IMR-90 (cell line): ENCODE measurements around the gene SLC25A12. TPM values are rescaled to one million over a fixed set of nuclear protein-coding genes. Genes with fewer than 3 reads are reported as not detected.

ENCODE experiments used
- ATAC-seq: fragments of 200-7000 bp; cut with Tn5 transposase; 2 replicates; pipeline ENCODE4 v1.9.1; 2020; ENCODE audit warnings: low read depth, mild to moderate bottlenecking, moderate library complexity
- BruUV-seq: library from RNA; stranded (reverse); fragments of 400-500 nt; replicated peaks from 2 replicates; lab custom pipeline; 2021; lab: Mats Ljungman, UMichigan
- CTCF ChIA-PET: fragments of 300-600 bp; formaldehyde crosslinking; extraction: SDS; loops from one replicate; lab custom pipeline; 2021; ENCODE audit warnings: antibody characterized with exemption; lab: Yijun Ruan, JAX
- POLR2A ChIA-PET: fragments of 300-600 bp; sonication (Branson Sonifier 250); formaldehyde crosslinking; loops from one replicate; lab custom pipeline; 2022; ENCODE audit warnings: antibody characterized with exemption; ENCODE audit not compliant: unreplicated experiment; lab: Charles Lee
- DNase-seq: peaks from one replicate; pipeline ENCODE4 v3.0.0; 2013
- H2AFZ ChIP-seq: replicated peaks from 2 replicates; pipeline ENCODE3; 2013; ENCODE audit warnings: low read length, mild to moderate bottlenecking; ENCODE audit not compliant: poor library complexity
- H2AK5ac ChIP-seq: 2 replicates; pipeline ENCODE4 v1.6.1; 2013; ENCODE audit warnings: low read depth, low read length, inconsistent platforms
- H2AK9ac ChIP-seq: replicated peaks from 2 replicates; pipeline ENCODE3; 2013; ENCODE audit warnings: mild to moderate bottlenecking, low read depth, low read length, moderate library complexity; ENCODE audit not compliant: poor library complexity
- H2BK120ac ChIP-seq: 2 replicates; pipeline ENCODE4 v1.6.1; 2013; ENCODE audit warnings: low read depth, low read length, inconsistent platforms
- H2BK15ac ChIP-seq: 3 replicates; pipeline ENCODE4 v1.6.1; 2013; ENCODE audit warnings: low read depth, low read length, inconsistent platforms
- H2BK20ac ChIP-seq: 2 replicates; pipeline ENCODE4 v1.6.1; 2013; ENCODE audit warnings: low read depth, mild to moderate bottlenecking, inconsistent platforms, low read length, moderate library complexity
- H2BK5ac ChIP-seq: 2 replicates; pipeline ENCODE4 v1.6.1; 2013; ENCODE audit warnings: mild to moderate bottlenecking, low read depth, low read length, inconsistent platforms; ENCODE audit not compliant: poor library complexity, severe bottlenecking
- H3K14ac ChIP-seq: replicated peaks from 2 replicates; pipeline ENCODE4 v1.6.1; 2013; ENCODE audit warnings: low read depth, low read length, inconsistent platforms
- H3K18ac ChIP-seq: 2 replicates; pipeline ENCODE4 v1.6.1; 2013; ENCODE audit warnings: low read depth, low read length, control low read depth
- H3K23ac ChIP-seq: 2 replicates; pipeline ENCODE4 v1.6.1; 2013; ENCODE audit warnings: low read depth, low read length, inconsistent platforms
- H3K27ac ChIP-seq: 2 replicates; pipeline ENCODE4 v1.5.1; 2013; ENCODE audit warnings: mild to moderate bottlenecking, control low read depth, low read length; ENCODE audit not compliant: insufficient read depth
- H3K27me3 ChIP-seq: 2 replicates; pipeline ENCODE4 v1.6.1; 2013; ENCODE audit warnings: low read length; ENCODE audit not compliant: control insufficient read depth, insufficient read depth
- H3K36me3 ChIP-seq: 2 replicates; pipeline ENCODE4 v1.6.1; 2013; ENCODE audit warnings: low read length, mixed read lengths; ENCODE audit not compliant: control insufficient read depth, insufficient read depth
- H3K4ac ChIP-seq: 2 replicates; pipeline ENCODE4 v1.6.1; 2013; ENCODE audit warnings: low read depth, low read length, inconsistent platforms
- H3K4me1 ChIP-seq: 2 replicates; pipeline ENCODE4 v1.6.1; 2013; ENCODE audit warnings: low read length, mixed read lengths; ENCODE audit not compliant: control insufficient read depth, insufficient read depth
- H3K4me2 ChIP-seq: 2 replicates; pipeline ENCODE4 v1.6.1; 2013; ENCODE audit warnings: low read depth, mild to moderate bottlenecking, control low read depth, low read length, moderate library complexity
- H3K4me3 ChIP-seq: 2 replicates; pipeline ENCODE4 v1.5.1; 2013; ENCODE audit warnings: low read depth, mild to moderate bottlenecking, control low read depth, low read length, moderate library complexity; ENCODE audit not compliant: insufficient read depth
- H3K56ac ChIP-seq: 2 replicates; pipeline ENCODE4 v1.6.1; 2013; ENCODE audit warnings: low read length, inconsistent platforms; ENCODE audit not compliant: insufficient read depth; ENCODE audit errors: extremely low read depth
- H3K79me1 ChIP-seq, 2 experiments: 2 replicates each; pipeline ENCODE4 v1.6.1; 2013; ENCODE audit warnings: low read length in 2 of 2, inconsistent platforms in 1 of 2, low read depth in 1 of 2
- H3K9ac ChIP-seq: 2 replicates; pipeline ENCODE4 v1.6.1; 2013; ENCODE audit warnings: low read depth, low read length, control low read depth
- H3K9me1 ChIP-seq: 2 replicates; pipeline ENCODE4 v1.6.1; 2013; ENCODE audit warnings: low read length, inconsistent platforms; ENCODE audit not compliant: insufficient read depth
- H3K9me3 ChIP-seq: 2 replicates; pipeline ENCODE4 v1.6.1; 2013; ENCODE audit warnings: low read length; ENCODE audit not compliant: control insufficient read depth, insufficient read depth
- H4K20me1 ChIP-seq: 2 replicates; pipeline ENCODE4 v1.6.1; 2013; ENCODE audit warnings: low read length, inconsistent platforms; ENCODE audit not compliant: insufficient read depth
- H4K5ac ChIP-seq: 2 replicates; pipeline ENCODE4 v1.6.1; 2013; ENCODE audit warnings: mild to moderate bottlenecking, low read depth, low read length, control low read depth
- H4K8ac ChIP-seq, 2 experiments: 2 replicates each; pipeline ENCODE4 v1.6.1; 2013; ENCODE audit warnings: low read depth in 2 of 2, low read length in 2 of 2, control low read depth in 1 of 2, inconsistent platforms in 1 of 2
- H4K91ac ChIP-seq: 2 replicates; pipeline ENCODE4 v1.6.1; 2013; ENCODE audit warnings: low read depth, low read length, inconsistent platforms; ENCODE audit not compliant: insufficient read depth
- CEBPB ChIP-seq: IDR thresholded peaks from 2 replicates; pipeline ENCODE4 v1.6.1; 2012; ENCODE audit warnings: low read depth, low read length, improper control_type of control experiment
- FOS ChIP-seq: fragments of 150-350 bp; IDR thresholded peaks from 2 replicates; pipeline ENCODE4 v1.6.1; 2016; ENCODE audit warnings: low read depth, low read length
- MAZ ChIP-seq: IDR thresholded peaks from 2 replicates; pipeline ENCODE4 v1.6.1; 2012; ENCODE audit warnings: low read depth, mild to moderate bottlenecking, low read length, improper control_type of control experiment, moderate library complexity, borderline replicate concordance
- MXI1 ChIP-seq: IDR thresholded peaks from 2 replicates; pipeline ENCODE4 v1.6.1; 2012; ENCODE audit warnings: low read depth, mild to moderate bottlenecking, low read length, moderate library complexity, borderline replicate concordance
- RAD21 ChIP-seq: IDR thresholded peaks from 2 replicates; pipeline ENCODE4 v1.6.1; 2012; ENCODE audit warnings: low read length, improper control_type of control experiment
- RCOR1 ChIP-seq: IDR thresholded peaks from 2 replicates; pipeline ENCODE4 v1.6.1; 2012; ENCODE audit warnings: mild to moderate bottlenecking, low read length, improper control_type of control experiment; ENCODE audit not compliant: insufficient replicate concordance
- WGBS, 2 experiments: methylation state at CpG; one replicate each; pipeline versions ENCODE4 v1.1.5 to v1.1.7; 2013; ENCODE audit warnings: missing lambda C conversion rate in 2 of 2; ENCODE audit not compliant: insufficient read length in 1 of 2; ENCODE audit errors: extremely low coverage in 2 of 2; 5-methylcytosine and 5-hydroxymethylcytosine counted together
- dilution Hi-C: fragments of 300-500 bp; cut with HindIII; formaldehyde crosslinking; loops from one replicate; pipeline ENCODE4 v1.14.3; 2018; ENCODE audit warnings: low sequenced_read_pairs; ENCODE audit not compliant: unreplicated experiment
- in situ Hi-C: fragments of 300-500 bp; cut with MboI; formaldehyde crosslinking; loops from 3 replicates; pipeline ENCODE4 v1.14.3; 2019; ENCODE audit warnings: low sequenced_read_pairs, inconsistent platforms, mixed read lengths
- intact Hi-C: fragments of 100-400 bp; cut with micrococcal nuclease; formaldehyde crosslinking; loops from 2 replicates; pipeline ENCODE4 v1.10.0; 2022
- polyA plus RNA-seq, 3 experiments: library from polyadenylated mRNA; depleted of rRNA; stranded (reverse); fragments of >200 nt; gene quantifications; 2 replicates each; pipeline ENCODE4 v1.2.3, GENCODE V29; 2012; ENCODE audit warnings: low replicate concordance in 1 of 3
- total RNA-seq: library from RNA; depleted of rRNA; stranded (reverse); fragments of >200 nt; gene quantifications from 2 replicates; pipeline ENCODE4 v1.2.3, GENCODE V29; 2012
- TF ChIP-seq, protein P1 (sequence below): conservative IDR thresholded peaks from 2 replicates; pipeline ENCODE4 v1.5.1; 2012; ENCODE audit warnings: mild to moderate bottlenecking, low read depth, low read length, improper control_type of control experiment

Gene SLC25A12
- total and polyA plus RNA-seq, 2 of the 4 experiments (the other 2 are of a cell fraction), result 16.3 to 17.6 TPM

DNA sequence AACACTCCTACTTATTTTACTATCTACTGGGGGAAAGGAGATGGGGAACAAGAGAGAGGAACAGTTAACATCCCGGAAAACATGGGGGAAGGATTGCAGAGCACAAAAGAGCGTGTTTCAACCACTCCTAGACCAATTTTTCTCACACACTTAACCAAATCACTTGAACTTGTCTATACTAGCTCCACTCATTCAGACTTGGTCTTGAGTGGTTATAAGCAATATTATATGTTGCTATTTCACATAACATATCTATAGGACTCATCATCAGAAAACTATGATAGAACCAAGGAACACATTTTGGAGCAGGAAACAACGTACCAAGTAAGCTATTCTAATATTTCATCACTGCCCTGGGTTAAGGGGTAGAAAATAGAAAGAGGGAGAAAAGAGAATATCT lies 31.5 kb downstream of the SLC25A12 start:
- no peak overlapping the region for H4K91ac ChIP-seq
- no peak overlapping the region for H3K9ac ChIP-seq
- no peaks in the 10 kb centered on the region for H3K9me1 ChIP-seq
- H3K4ac ChIP-seq, result no peak overlapping the region
- no peak overlapping the region for H2AK9ac ChIP-seq
- H3K36me3 ChIP-seq, result no peaks in the 10 kb centered on the region; the same call in 1 of the 2 replicates
- TF ChIP-seq, protein P1, sequence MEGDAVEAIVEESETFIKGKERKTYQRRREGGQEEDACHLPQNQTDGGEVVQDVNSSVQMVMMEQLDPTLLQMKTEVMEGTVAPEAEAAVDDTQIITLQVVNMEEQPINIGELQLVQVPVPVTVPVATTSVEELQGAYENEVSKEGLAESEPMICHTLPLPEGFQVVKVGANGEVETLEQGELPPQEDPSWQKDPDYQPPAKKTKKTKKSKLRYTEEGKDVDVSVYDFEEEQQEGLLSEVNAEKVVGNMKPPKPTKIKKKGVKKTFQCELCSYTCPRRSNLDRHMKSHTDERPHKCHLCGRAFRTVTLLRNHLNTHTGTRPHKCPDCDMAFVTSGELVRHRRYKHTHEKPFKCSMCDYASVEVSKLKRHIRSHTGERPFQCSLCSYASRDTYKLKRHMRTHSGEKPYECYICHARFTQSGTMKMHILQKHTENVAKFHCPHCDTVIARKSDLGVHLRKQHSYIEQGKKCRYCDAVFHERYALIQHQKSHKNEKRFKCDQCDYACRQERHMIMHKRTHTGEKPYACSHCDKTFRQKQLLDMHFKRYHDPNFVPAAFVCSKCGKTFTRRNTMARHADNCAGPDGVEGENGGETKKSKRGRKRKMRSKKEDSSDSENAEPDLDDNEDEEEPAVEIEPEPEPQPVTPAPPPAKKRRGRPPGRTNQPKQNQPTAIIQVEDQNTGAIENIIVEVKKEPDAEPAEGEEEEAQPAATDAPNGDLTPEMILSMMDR, result no peak
- no peak for TF ChIP-seq CEBPB
- no peak for TF ChIP-seq MAZ
- no peak for TF ChIP-seq FOS
- TF ChIP-seq RCOR1, result no peak
- TF ChIP-seq RAD21, result no peak
- no peak for TF ChIP-seq MXI1
- in situ Hi-C loops, result no loop called here
- H3K4me2 ChIP-seq, result no peak overlapping the region
- dilution Hi-C loops, result no loop called here
- no peak overlapping the region for H2AK5ac ChIP-seq
- peaks cover 0 to 4% of the 10 kb centered on the region in 2 experiments; a peak in 3 of 4 replicates for H3K79me1 ChIP-seq
- ChIA-PET POLR2A (no interaction called here), CTCF (interaction anchor here (0.5 kb wide), 1 partner anchor 50 kb away, joined by 3 read pairs; no protein-coding TSS in a partner anchor)
- H3K27ac ChIP-seq, result no peak overlapping the region
- H3K23ac ChIP-seq, result no peak overlapping the region
- H4K20me1 ChIP-seq, result no peaks in the 10 kb centered on the region
- no peak overlapping the region for H2BK15ac ChIP-seq
- ATAC-seq, result no peak
- H3K56ac ChIP-seq, result no peak overlapping the region
- peaks cover 7% of the 10 kb centered on the region for H3K4me1 ChIP-seq
- no peaks in the 10 kb centered on the region for H3K27me3 ChIP-seq
- intact Hi-C loops, result no loop called here
- H3K4me3 ChIP-seq, result no peak overlapping the region
- H4K8ac ChIP-seq, result no peak overlapping the region
- no TSS peak for BruUV-seq
- H3K18ac ChIP-seq, result no peak overlapping the region
- WGBS, 2 experiments, result no CpG with 5 or more reads among the region's 3 CpGs
- H3K9me3 ChIP-seq, result no peaks in the 10 kb centered on the region
- no peak overlapping the region for H4K5ac ChIP-seq
- no peak overlapping the region for H3K14ac ChIP-seq
- no peak overlapping the region for H2BK5ac ChIP-seq
- no peak overlapping the region for H2BK20ac ChIP-seq
- H2BK120ac ChIP-seq, result no peak overlapping the region
- DNase-seq, result no peak
- H2AFZ ChIP-seq, result no peak overlapping the region
